GM12878 (cell line): ENCODE data around the gene RSL24D1. TPM values are rescaled to one million over a fixed set of nuclear protein-coding genes. Genes with fewer than 3 reads are reported as not detected.

ENCODE experiments used
- EP300 ChIP-seq, 2 experiments: fragments of 150-350 bp in 1 of 2; IDR thresholded peaks; 2 replicates each; pipeline ENCODE4 v1.6.1; 2011 to 2012; ENCODE audit warnings: low read depth in 2 of 2, low read length in 2 of 2, borderline replicate concordance in 1 of 2, improper control_type of control experiment in 1 of 2, inconsistent platforms in 1 of 2; ENCODE audit not compliant: control insufficient read depth in 1 of 2
- ESRRA ChIP-seq: IDR thresholded peaks from 2 replicates; pipeline ENCODE4 v1.6.1; 2012; ENCODE audit warnings: mild to moderate bottlenecking, low read length, improper control_type of control experiment
- FOS ChIP-seq: IDR thresholded peaks from 3 replicates; pipeline ENCODE4 v1.6.1; 2011; ENCODE audit warnings: borderline replicate concordance; ENCODE audit not compliant: insufficient read length; ENCODE audit errors: extremely low read depth
- GATAD2B ChIP-seq: fragments of 450-650 bp; conservative IDR thresholded peaks from 2 replicates; pipeline ENCODE4 v1.6.1; 2017; ENCODE audit warnings: low read depth, mild to moderate bottlenecking, moderate library complexity
- IKZF1 ChIP-seq: fragments of 450-650 bp; conservative IDR thresholded peaks from 2 replicates; pipeline ENCODE4 v1.6.1; 2017; ENCODE audit warnings: antibody characterized with exemption, mild to moderate bottlenecking
- KDM1A ChIP-seq: fragments of 200-600 bp; sonication (generic); IDR thresholded peaks from 2 replicates; pipeline ENCODE4 v1.6.1; 2016; ENCODE audit warnings: borderline replicate concordance
- MXI1 ChIP-seq: fragments of 150-350 bp; IDR thresholded peaks from 2 replicates; pipeline ENCODE4 v1.6.1; 2011; ENCODE audit warnings: low read depth, mild to moderate bottlenecking, inconsistent platforms, low read length, improper control_type of control experiment
- NFIC ChIP-seq: IDR thresholded peaks from 2 replicates; pipeline ENCODE4 v1.6.1; 2012; ENCODE audit warnings: low read depth, mild to moderate bottlenecking, inconsistent platforms, low read length, moderate library complexity
- NFXL1 ChIP-seq: fragments of 450-650 bp; IDR thresholded peaks from 2 replicates; pipeline ENCODE4 v1.6.1; 2017; ENCODE audit warnings: antibody characterized with exemption, mild to moderate bottlenecking, borderline replicate concordance
- NFYB ChIP-seq: IDR thresholded peaks from 2 replicates; pipeline ENCODE4 v1.6.1; 2011; ENCODE audit warnings: low read depth, mild to moderate bottlenecking, low read length, improper control_type of control experiment, moderate library complexity; ENCODE audit not compliant: insufficient read depth
- SMAD5 ChIP-seq: IDR thresholded peaks from 2 replicates; pipeline ENCODE4 v1.6.1; 2016; ENCODE audit warnings: antibody characterized with exemption, low read depth
- SP1 ChIP-seq: IDR thresholded peaks from one replicate; pipeline ENCODE4 v1.6.1; 2011; ENCODE audit warnings: low read depth, low read length
- TCF3 ChIP-seq: IDR thresholded peaks from 2 replicates; pipeline ENCODE4 v1.6.1; 2012; ENCODE audit warnings: low read depth, mild to moderate bottlenecking, low read length, borderline replicate concordance; ENCODE audit not compliant: insufficient read depth
- TCF7 ChIP-seq: IDR thresholded peaks from 2 replicates; pipeline ENCODE4 v1.6.1; 2014; ENCODE audit warnings: antibody characterized with exemption, borderline replicate concordance
- USF1 ChIP-seq: IDR thresholded peaks from 2 replicates; pipeline ENCODE4 v1.6.1; 2011; ENCODE audit warnings: borderline replicate concordance, low read depth, mild to moderate bottlenecking, moderate library complexity, mixed read lengths, low read length; ENCODE audit not compliant: insufficient read depth; ENCODE audit errors: extremely low read length
- YBX1 ChIP-seq: fragments of 450-650 bp; IDR thresholded peaks from 2 replicates; pipeline ENCODE4 v1.6.1; 2016; ENCODE audit warnings: antibody characterized with exemption
- ZBTB33 ChIP-seq: fragments of 450-650 bp; IDR thresholded peaks from 2 replicates; pipeline ENCODE4 v1.6.1; 2017; ENCODE audit warnings: mild to moderate bottlenecking
- ZBTB4 ChIP-seq: fragments of 450-650 bp; formaldehyde crosslinking; IDR thresholded peaks from 2 replicates; pipeline ENCODE4 v1.4.0; 2022; ENCODE audit warnings: mild to moderate bottlenecking, moderate library complexity
- ZNF274 ChIP-seq: IDR thresholded peaks from one replicate; pipeline ENCODE4 v1.8.0; 2011; ENCODE audit not compliant: insufficient read length, insufficient read depth
- ZNF622 ChIP-seq: fragments of 450-650 bp; IDR thresholded peaks from 2 replicates; pipeline ENCODE4 v1.6.1; 2017; ENCODE audit warnings: mild to moderate bottlenecking, inconsistent platforms
- polyA plus RNA-seq, 11 experiments: library from polyadenylated mRNA; depleted of rRNA in 4 of 11; unstranded in 6 of 11; stranded (reverse) in 5 of 11; fragments of >200 nt; fragmentation: Nextera tagmentation in 4 of 11; fragmentation: Illumina TruSeq in 1 of 11; extraction: Ambion mirVana in 4 of 11; extraction: Trizol in 1 of 11; gene quantifications; 1 replicate in 1 of 11; 2 replicates in 10 of 11; pipeline versions ENCODE4 v1.2.1 to v1.2.3, GENCODE V29; 2011 to 2016; ENCODE audit warnings: inconsistent platforms in 2 of 11, missing spikeins in 2 of 11, low read depth in 1 of 11
- total RNA-seq, 4 experiments: library from RNA; depleted of rRNA in 3 of 4; stranded (reverse); fragments of >200 nt in 3 of 4; fragmentation: Illumina TruSeq in 1 of 4; extraction: Trizol in 1 of 4; gene quantifications; 2 replicates each; pipeline versions ENCODE4 v1.2.1 to v1.2.3, GENCODE V29; 2013 to 2021

The RSL24D1 gene
- total and polyA plus RNA-seq, 10 of the 15 experiments (the other 5 are each of a cell fraction or from before 2014, with no cell fraction given), result 94.9 to 249 (median 121) TPM

GRCh38 chr15:55221090-55222011 is 24.6 kb upstream of the RSL24D1 start (continued):
- no peak for TF ChIP-seq SP1
- TF ChIP-seq TCF3, result no peak
- TF ChIP-seq TCF7, result no peak
- peak; percentile 41; the same call in 1 of the 2 replicates for TF ChIP-seq IKZF1
- TF ChIP-seq MXI1, result no peak
- no peak for TF ChIP-seq ZNF274
- no peak for TF ChIP-seq YBX1
- TF ChIP-seq GATAD2B, result no peak
- TF ChIP-seq ESRRA, result no peak
- no peak for TF ChIP-seq KDM1A
- TF ChIP-seq NFIC, result peak; percentile 16; the same call in 1 of the 2 replicates
- peak; percentile 24 for TF ChIP-seq USF1
- TF ChIP-seq SMAD5, result no peak
- TF ChIP-seq NFYB, result no peak
- no peak for TF ChIP-seq ZBTB33
- 0 out of 4 replicates have a peak, but pooled peaks of 1 of the 2 experiments have one; percentile 22 for TF ChIP-seq EP300 (IDR thresholded peaks at IDR 0.05; ENCODE audit: borderline replicate concordance in 1 of 2, control insufficient read depth in 1 of 2, low read depth in 2 of 2, low read length in 2 of 2)
- TF ChIP-seq NFXL1, result no peak
- no peak for TF ChIP-seq ZNF622
- no peak for TF ChIP-seq FOS
- no peak for TF ChIP-seq ZBTB4 (CRISPR knock-in tag)
